HT-29 (cell line): Measurements from ENCODE around the gene MEIOSIN. TPM values are rescaled to one million over a fixed set of nuclear protein-coding genes. Genes with fewer than 3 reads are reported as not detected.

Experiments used
- DNase-seq: peaks from one replicate; pipeline ENCODE4 v3.0.0-alpha.2; 2015; ENCODE audit warnings: low spot score
- total RNA-seq: library from RNA; depleted of rRNA; stranded (reverse); fragments of >200 nt; shearing (Covaris generic); gene quantifications from 2 replicates; pipeline ENCODE4 v1.2.3, GENCODE V29; 2014

Gene MEIOSIN
- total RNA-seq, 1 experiment from 2014 or later = not detected

DNA sequence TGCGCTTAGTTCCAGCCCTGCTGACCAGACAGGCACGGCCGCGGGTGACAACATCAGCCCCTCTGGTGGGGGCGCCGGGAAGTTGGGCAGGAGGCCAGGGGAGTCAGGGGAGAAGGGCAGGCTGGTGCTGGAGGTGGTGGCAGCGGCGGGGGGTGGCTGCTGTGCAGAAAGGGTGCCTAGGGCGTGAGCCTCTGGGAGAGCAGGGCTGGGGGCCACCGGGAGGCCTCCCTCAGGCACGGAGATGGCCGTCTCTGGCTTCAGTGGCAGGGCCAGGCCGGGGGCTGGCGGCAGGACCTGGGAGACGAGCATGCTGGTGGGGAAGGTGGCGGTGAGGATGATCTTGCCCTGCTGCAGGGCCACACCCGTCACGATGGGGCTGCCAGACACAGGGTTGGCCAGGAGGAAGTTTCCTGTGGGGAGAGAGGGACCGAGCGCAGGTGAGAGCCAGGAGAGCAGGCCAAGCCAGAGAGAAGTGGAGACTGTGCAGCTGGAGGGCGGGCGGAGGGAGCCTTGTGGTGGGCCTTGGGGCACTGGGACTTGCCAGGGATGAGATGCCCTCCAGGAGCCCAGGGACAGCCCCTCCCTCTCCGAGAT, 32.6 kb downstream of the MEIOSIN start:
- peak; percentile 0 for DNase-seq

GRCh38 chr19:45766296-45766868, 33.1 kb downstream of the MEIOSIN start:
- DNase-seq = no peak

GRCh38 chr19:45766869-45767346, 33.7 kb downstream of the MEIOSIN start:
- DNase-seq = no peak

- peak; percentile 66 for DNase-seq
Observed at GRCh38 chr19:45767410-45767880, 34.2 kb downstream of the MEIOSIN start.

- peak; percentile 85 for DNase-seq
Observed at GRCh38 chr19:45767881-45768654, 34.8 kb downstream of the MEIOSIN start.

DNA sequence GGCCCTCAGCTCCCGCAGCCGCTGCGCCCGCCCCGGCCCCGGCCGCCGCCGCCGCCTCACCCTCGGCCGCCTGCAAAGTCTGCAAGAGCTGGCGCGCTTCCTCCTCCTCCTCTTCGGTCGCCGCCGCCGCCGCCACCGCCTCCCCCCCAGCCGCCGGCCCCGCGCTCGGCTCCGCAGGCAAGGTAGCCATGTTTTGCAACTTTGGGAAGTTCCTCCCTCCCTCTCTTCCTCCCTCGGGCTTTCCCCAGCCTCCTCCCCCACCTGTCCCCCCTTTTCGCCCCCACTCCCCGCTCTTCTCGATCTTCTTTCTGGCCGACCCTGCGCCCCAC, 35.4 kb downstream of the MEIOSIN start:
- no peak for DNase-seq

DNA sequence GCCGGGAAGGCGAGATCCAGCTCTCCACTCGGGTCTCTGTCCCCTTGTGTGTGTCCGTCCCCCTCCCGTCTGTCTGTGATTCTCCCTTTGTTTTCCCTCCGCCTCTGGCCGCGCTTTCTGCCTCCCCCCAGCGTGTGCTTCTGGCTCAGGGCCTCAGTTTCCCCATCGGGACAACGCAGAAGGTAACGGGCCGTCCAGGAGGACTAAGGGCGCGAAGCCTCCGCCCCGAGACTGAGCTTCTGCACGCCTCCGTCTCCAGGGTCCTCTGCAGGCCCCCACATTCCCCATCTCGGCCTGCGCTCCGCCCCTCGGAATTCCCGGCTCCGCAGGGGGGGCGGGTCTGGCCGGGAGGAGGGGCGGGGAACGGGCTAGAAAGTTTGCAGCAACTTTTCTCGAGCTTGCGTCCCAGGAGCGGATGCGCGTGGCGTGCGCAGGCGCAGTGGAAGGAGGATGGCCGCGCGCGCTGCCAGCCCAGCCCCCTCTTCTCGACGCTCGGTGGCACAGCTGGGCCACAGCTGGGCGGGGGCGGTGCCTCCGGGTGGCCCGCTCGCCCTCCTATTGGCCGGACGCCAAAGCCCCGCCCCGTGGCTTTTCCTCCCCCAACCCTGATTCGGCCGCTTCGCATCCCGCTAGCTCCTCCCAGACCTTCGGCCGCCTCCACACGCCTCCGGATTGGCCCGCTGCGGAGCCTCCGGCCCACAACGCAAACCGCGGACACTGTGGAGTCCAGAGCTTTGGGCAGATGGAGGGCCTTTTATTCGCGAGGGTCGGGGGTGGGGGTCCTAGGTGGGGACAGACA, 35.9 kb downstream of the MEIOSIN start, which contains the start of gene SIX5:
Gene SIX5, minus strand, starts transcription at position 269 of the 799 bp plus-strand sequence. CDS start 408 bp downstream, outside the sequence.
- peak; percentile 100 for DNase-seq

DNA sequence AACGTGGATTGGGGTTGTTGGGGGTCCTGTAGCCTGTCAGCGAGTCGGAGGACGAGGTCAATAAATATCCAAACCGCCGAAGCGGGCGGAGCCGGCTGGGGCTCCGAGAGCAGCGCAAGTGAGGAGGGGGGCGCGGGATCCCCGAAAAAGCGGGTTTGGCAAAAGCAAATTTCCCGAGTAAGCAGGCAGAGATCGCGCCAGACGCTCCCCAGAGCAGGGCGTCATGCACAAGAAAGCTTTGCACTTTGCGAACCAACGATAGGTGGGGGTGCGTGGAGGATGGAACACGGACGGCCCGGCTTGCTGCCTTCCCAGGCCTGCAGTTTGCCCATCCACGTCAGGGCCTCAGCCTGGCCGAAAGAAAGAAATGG, 36.6 kb downstream of the MEIOSIN start:
- DNase-seq = peak; percentile 77

GRCh38 chr19:45770192-45771101, 37.2 kb downstream of the MEIOSIN start:
- DNase-seq = peak; percentile 99

DNA sequence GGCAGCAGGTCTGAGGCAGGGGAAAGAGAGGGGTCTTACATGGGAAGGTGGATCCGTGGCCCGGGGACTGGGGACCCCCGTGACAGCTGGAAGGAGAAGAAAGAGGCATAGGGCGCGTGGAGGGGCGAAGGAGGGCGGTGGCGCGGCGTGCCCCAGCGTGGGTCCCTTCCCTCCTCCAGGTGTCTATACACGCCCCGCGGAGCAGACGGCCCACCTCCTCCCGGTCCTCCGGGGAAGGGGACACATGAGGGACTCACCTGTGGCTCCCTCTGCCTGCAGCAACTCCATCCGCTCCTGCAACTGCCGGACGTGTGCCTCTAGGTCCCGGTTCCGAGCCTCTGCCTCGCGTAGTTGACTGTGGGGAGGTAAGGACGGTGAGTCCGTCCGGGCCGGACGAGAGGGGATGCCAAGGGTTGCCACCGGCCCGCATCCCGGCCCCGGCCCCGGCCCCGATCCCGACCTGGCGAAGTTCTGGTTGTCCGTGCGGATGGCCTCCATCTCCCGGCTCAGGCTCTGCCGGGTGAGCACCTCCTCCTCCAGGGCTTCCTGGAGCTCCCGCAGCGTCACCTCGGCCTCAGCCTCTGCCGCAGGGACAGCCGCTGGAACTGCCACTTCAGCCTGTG, 38.2 kb downstream of the MEIOSIN start:
- DNase-seq = no peak

DNA sequence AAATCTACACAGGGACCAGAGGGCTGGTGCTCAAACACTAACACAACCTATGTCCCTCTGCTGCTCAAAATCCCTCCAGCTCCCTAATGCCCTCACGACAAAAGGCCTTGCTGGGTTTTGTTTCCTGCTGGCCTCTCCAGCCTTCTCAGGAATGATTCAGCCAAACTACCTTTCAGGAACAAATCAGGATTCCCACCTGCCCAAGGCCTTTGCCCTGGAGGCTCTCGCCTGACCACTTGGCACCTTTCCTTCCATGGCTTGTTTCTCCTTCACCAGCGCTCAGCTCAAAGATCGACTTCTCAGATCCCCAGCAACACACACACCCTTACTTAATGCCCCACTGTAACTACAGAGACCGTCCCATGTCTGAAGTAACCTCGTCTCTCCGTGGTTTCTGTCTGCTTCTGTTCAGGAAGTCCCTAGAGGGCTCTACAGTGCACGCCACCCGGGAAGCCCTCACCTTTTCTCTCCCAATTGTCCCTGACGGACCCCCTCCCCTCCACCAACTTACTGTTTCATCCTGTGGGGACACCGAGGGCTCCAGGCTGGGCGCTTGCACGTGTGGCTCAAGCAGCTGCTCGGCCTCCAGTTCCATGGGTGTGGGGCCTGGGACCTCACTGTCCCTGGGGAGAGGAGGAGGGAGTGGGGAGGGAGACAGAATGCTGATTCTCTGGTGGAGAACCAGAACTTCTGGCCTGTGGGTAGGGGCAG, 39.0 kb downstream of the MEIOSIN start:
- DNase-seq = no peak

- no peak for DNase-seq
Observed at GRCh38 chr19:45772912-45773311, 39.7 kb downstream of the MEIOSIN start.

GRCh38 chr19:45773384-45773783, 40.1 kb downstream of the MEIOSIN start:
- no peak for DNase-seq

DNA sequence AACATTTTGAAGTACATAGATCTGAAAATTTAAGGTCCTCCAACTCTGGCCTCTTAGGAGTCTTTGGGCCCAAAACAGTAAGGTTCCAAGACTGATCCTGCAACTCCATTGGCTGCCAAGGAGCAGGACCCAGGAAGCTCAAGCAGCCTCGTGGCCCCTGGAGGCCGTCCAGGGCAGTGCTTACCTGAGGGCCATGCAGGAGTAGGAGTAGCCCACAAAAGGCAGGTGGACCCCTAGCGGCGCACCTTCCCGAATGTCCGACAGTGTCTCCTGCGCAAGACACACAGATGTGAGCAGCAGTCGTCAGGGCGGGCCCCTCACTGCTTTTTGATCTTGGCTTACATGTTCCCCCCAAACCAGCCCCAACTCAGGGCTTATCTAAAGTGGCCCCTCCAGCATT, 41.5 kb downstream of the MEIOSIN start:
- peak; percentile 52 for DNase-seq

- DNase-seq = no peak
Observed at GRCh38 chr19:45777395-45777961, 44.2 kb downstream of the MEIOSIN start.

DNA sequence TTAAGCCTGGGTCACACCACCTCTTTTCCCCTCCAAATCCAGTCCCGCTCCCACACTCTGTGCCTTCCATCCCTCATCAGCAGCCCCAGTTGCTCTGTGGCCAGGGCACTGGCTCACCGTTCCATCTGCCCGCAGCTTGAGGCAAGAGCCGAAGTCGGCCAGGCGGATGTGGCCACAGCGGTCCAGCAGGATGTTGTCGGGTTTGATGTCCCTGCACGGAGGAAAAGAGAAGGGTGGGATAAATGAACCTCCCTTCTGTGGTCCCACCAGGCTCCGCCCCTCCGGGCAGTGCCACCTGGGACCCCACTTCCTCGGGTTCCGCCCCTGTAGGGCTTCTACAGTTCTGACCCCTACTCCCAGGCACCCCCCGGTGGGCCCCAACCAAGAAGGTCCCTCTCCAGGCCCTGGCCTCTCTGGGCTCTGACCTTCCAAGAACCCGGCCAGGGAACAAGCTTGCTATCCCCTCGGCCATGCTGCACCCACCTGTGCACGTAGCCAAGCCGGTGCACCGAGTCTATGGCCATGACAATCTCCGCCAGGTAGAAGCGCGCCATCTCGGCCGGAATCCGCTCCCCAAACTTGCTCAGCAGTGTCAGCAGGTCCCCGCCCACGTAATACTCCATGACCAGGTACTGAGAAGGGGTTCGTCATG, 44.9 kb downstream of the MEIOSIN start:
- no peak for DNase-seq

GRCh38 chr19:45779231-45780145, 46.2 kb downstream of the MEIOSIN start:
- DNase-seq = peak; percentile 99

DNA sequence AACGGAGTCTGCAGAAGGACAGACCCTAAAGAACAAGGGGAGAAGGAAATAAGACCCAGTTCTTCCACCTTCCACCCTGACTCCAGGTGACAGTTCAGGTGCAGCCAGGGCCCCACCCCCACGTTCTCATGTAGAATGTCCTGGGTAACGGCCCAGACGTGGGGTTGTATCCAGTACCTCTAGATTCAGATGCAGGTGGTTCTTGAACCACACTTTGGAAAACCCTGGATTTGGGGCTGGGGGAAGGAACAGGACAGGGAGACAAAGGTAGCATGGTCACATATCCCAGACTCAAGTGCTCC, 46.9 kb downstream of the MEIOSIN start:
- peak; percentile 50 for DNase-seq
